GM23248 (cell line): ENCODE results near the gene CTTNBP2. TPM values are rescaled to one million over a fixed set of nuclear protein-coding genes. Genes with fewer than 3 reads are reported as not detected.

Experiments
- DNase-seq: peaks from one replicate; pipeline ENCODE4 v3.0.0-alpha.2; 2015
- H2AFZ ChIP-seq: fragments of 200-600 bp; sonication (generic); 2 replicates; pipeline ENCODE4 v1.6.1; 2016; ENCODE audit warnings: antibody characterized with exemption
- H3F3A ChIP-seq: fragments of 200-600 bp; sonication (generic); 2 replicates; pipeline ENCODE4 v1.6.1; 2016; ENCODE audit warnings: mild to moderate bottlenecking, antibody characterized with exemption, mixed run types; ENCODE audit not compliant: insufficient read depth
- H3K27ac ChIP-seq: fragments of 200-600 bp; sonication (generic); 2 replicates; pipeline ENCODE4 v1.5.1; 2016; ENCODE audit warnings: mild to moderate bottlenecking
- H3K27me3 ChIP-seq: fragments of 200-600 bp; sonication (generic); replicated peaks from 2 replicates; pipeline ENCODE4 v1.6.1; 2016; ENCODE audit warnings: mild to moderate bottlenecking; ENCODE audit not compliant: insufficient read depth
- H3K36me3 ChIP-seq: fragments of 200-600 bp; sonication (generic); 2 replicates; pipeline ENCODE4 v1.6.1; 2016; ENCODE audit warnings: low read depth, mild to moderate bottlenecking
- H3K4me1 ChIP-seq: fragments of 200-600 bp; sonication (generic); 2 replicates; pipeline ENCODE4 v1.6.1; 2016; ENCODE audit warnings: mild to moderate bottlenecking; ENCODE audit not compliant: insufficient read depth
- H3K4me2 ChIP-seq: fragments of 200-600 bp; sonication (generic); one replicate; pipeline ENCODE4 v1.6.1; 2016; ENCODE audit warnings: mild to moderate bottlenecking; ENCODE audit not compliant: unreplicated experiment
- H3K4me3 ChIP-seq: fragments of 200-600 bp; sonication (generic); 2 replicates; pipeline ENCODE4 v1.5.1; 2016; ENCODE audit warnings: mild to moderate bottlenecking
- H3K79me2 ChIP-seq: fragments of 200-600 bp; sonication (generic); 2 replicates; pipeline ENCODE4 v1.6.1; 2016; ENCODE audit warnings: mild to moderate bottlenecking; ENCODE audit not compliant: insufficient read depth
- H3K9ac ChIP-seq: fragments of 200-600 bp; sonication (generic); 2 replicates; pipeline ENCODE4 v1.6.1; 2016; ENCODE audit warnings: mild to moderate bottlenecking
- H3K9me2 ChIP-seq: fragments of 200-600 bp; sonication (generic); 2 replicates; pipeline ENCODE4 v1.6.1; 2016; ENCODE audit warnings: mixed run types, mild to moderate bottlenecking, moderate library complexity; ENCODE audit not compliant: insufficient read depth
- H3K9me3 ChIP-seq: fragments of 200-600 bp; sonication (generic); one replicate; pipeline ENCODE4 v1.6.1; 2017; ENCODE audit warnings: low read depth
- H4K20me1 ChIP-seq: fragments of 200-600 bp; sonication (generic); 2 replicates; pipeline ENCODE4 v1.6.0; 2016; ENCODE audit not compliant: insufficient read depth
- EZH2 ChIP-seq: fragments of 200-600 bp; sonication (generic); IDR thresholded peaks from 2 replicates; pipeline ENCODE4 v1.6.1; 2018; ENCODE audit warnings: antibody characterized with exemption, mild to moderate bottlenecking; ENCODE audit not compliant: insufficient read depth, poor library complexity, severe bottlenecking
- EZH2phosphoT487 ChIP-seq: fragments of 200-600 bp; sonication (generic); IDR thresholded peaks from 2 replicates; pipeline ENCODE4 v1.6.1; 2018; ENCODE audit warnings: antibody characterized with exemption, moderate library complexity, mild to moderate bottlenecking, low read depth; ENCODE audit not compliant: insufficient read depth
- WGBS, 2 experiments: methylation state at CpG; one replicate each; pipeline ENCODE4 v1.1.6; 2015 to 2017; ENCODE audit warnings: low lambda C conversion rate in 2 of 2, low coverage in 1 of 2; ENCODE audit errors: missing lambda C conversion rate in 2 of 2; 5-methylcytosine and 5-hydroxymethylcytosine counted together
- in situ Hi-C: fragments of 300-500 bp; cut with MboI; formaldehyde crosslinking; loops from 2 replicates; pipeline ENCODE4 v1.15.0; 2020
- polyA plus RNA-seq: library from polyadenylated mRNA; unstranded; fragments of >200 nt; fragmentation: Nextera tagmentation; extraction: Ambion mirVana; gene quantifications from 2 replicates; pipeline ENCODE4 v1.2.1, GENCODE V29; 2016
- total RNA-seq: library from RNA; depleted of rRNA; stranded (reverse); fragments of >200 nt; shearing (Covaris generic); gene quantifications from 2 replicates; pipeline ENCODE4 v1.2.3, GENCODE V29; 2014

Gene CTTNBP2
- total and polyA plus RNA-seq, 2 experiments from 2014 or later = not detected

GRCh38 chr7:117673839-117674238 lies 199.4 kb downstream of the CTTNBP2 start:
- in situ Hi-C loops = no loop called here
- H3K4me3 ChIP-seq = no peak overlapping the region
- no peaks in the 10 kb centered on the region for H3K4me1 ChIP-seq
- H3K27ac ChIP-seq = no peak overlapping the region
- no peak for TF ChIP-seq EZH2phosphoT487
- TF ChIP-seq EZH2 = no peak
- H3K27me3 ChIP-seq = peaks cover 11% of the 10 kb centered on the region
- DNase-seq = peak; percentile 53
- H3K9me2 ChIP-seq = no peaks in the 10 kb centered on the region
- no peak overlapping the region for H3K9ac ChIP-seq
- H2AFZ ChIP-seq = no peak overlapping the region
- no peaks in the 10 kb centered on the region for H3F3A ChIP-seq
- H4K20me1 ChIP-seq = no peaks in the 10 kb centered on the region
- H3K4me2 ChIP-seq = no peak overlapping the region
- no peaks in the 10 kb centered on the region for H3K9me3 ChIP-seq
- H3K79me2 ChIP-seq = no peaks in the 10 kb centered on the region
- no peaks in the 10 kb centered on the region for H3K36me3 ChIP-seq

GRCh38 chr7:117673367-117673766 lies 199.9 kb downstream of the CTTNBP2 start:
- Histone ChIP-seq H3K79me2 (no peaks in the 10 kb centered on the region), H2AFZ (no peak overlapping the region), H4K20me1 (no peaks in the 10 kb centered on the region), H3K9me2 (no peaks in the 10 kb centered on the region), H3K4me3 (no peak overlapping the region), H3K27ac (no peak overlapping the region), H3K9me3 (no peaks in the 10 kb centered on the region), H3K4me1 (no peaks in the 10 kb centered on the region), H3K36me3 (no peaks in the 10 kb centered on the region), H3K4me2 (no peak overlapping the region), H3K27me3 (peaks cover 11% of the 10 kb centered on the region), H3F3A (no peaks in the 10 kb centered on the region), H3K9ac (no peak overlapping the region)
- TF ChIP-seq EZH2 (no peak), EZH2phosphoT487 (no peak)
- WGBS, 2 experiments = 23 to 34% methylated on average over 14 of the region's 14 CpGs
- peak; percentile 18 for DNase-seq
- in situ Hi-C loops = no loop called here

- in situ Hi-C loops = no loop called here
- Histone ChIP-seq H3K79me2 (no peaks in the 10 kb centered on the region), H2AFZ (no peak overlapping the region), H3K9me2 (no peaks in the 10 kb centered on the region), H3K27ac (no peak overlapping the region), H3F3A (no peaks in the 10 kb centered on the region), H3K4me1 (no peaks in the 10 kb centered on the region), H4K20me1 (no peaks in the 10 kb centered on the region), H3K36me3 (no peaks in the 10 kb centered on the region), H3K9me3 (no peaks in the 10 kb centered on the region), H3K27me3 (peaks cover 11% of the 10 kb centered on the region), H3K4me2 (no peak overlapping the region), H3K9ac (no peak overlapping the region), H3K4me3 (no peak overlapping the region)
- 0 to 4% methylated on average over 1 of the region's 1 CpG for WGBS, 2 experiments
- no peak for DNase-seq
- TF ChIP-seq EZH2 (no peak), EZH2phosphoT487 (no peak)
Observed at GRCh38 chr7:117672453-117672852, 200.8 kb downstream of the CTTNBP2 start.

DNA sequence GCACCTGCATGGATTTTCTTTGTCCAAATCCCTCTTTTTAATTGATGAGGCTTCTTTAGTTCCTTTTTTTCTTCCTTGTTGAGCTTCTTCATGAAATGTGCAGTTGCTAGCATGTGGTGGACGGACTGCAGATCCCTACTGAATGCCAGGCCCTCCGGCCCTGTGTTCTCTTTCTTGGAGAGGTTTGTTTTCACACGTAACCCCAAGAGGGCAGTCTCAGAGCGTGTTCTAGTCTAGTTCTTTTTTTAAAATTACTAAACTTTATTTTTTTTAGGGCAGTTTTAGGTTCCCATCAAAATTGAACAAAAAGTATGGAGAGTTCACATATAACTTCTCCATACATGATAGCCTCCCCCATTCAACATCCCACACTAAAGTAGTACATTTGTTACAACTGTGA lies 203.4 kb downstream of the CTTNBP2 start:
- in situ Hi-C loops = no loop called here
- Histone ChIP-seq H3K4me3 (no peak overlapping the region), H3K9me2 (no peaks in the 10 kb centered on the region), H4K20me1 (no peaks in the 10 kb centered on the region), H3K27me3 (peaks cover 11% of the 10 kb centered on the region), H3K27ac (no peak overlapping the region), H3K36me3 (no peaks in the 10 kb centered on the region), H3K79me2 (no peaks in the 10 kb centered on the region), H3K9me3 (no peaks in the 10 kb centered on the region), H2AFZ (no peak overlapping the region), H3K4me2 (no peak overlapping the region), H3F3A (no peaks in the 10 kb centered on the region), H3K4me1 (no peaks in the 10 kb centered on the region), H3K9ac (no peak overlapping the region)
- TF ChIP-seq EZH2phosphoT487 = no peak
- no peak for TF ChIP-seq EZH2
- peak; percentile 23 for DNase-seq
- WGBS, 2 experiments = 2 to 4% methylated on average over 4 of the region's 4 CpGs

GRCh38 chr7:117667456-117667855 lies 205.8 kb downstream of the CTTNBP2 start:
- in situ Hi-C loops = no loop called here
- no peaks in the 10 kb centered on the region for H3K4me1 ChIP-seq
- H3K79me2 ChIP-seq = no peaks in the 10 kb centered on the region
- TF ChIP-seq EZH2phosphoT487 (no peak), EZH2 (no peak)
- no peak overlapping the region for H3K4me3 ChIP-seq
- DNase-seq = no peak
- H3K9me2 ChIP-seq = no peaks in the 10 kb centered on the region
- H2AFZ ChIP-seq = no peak overlapping the region
- H3K27ac ChIP-seq = no peak overlapping the region
- no peaks in the 10 kb centered on the region for H4K20me1 ChIP-seq
- H3F3A ChIP-seq = no peaks in the 10 kb centered on the region
- H3K9ac ChIP-seq = no peak overlapping the region
- 13 to 18% methylated on average over 2 of the region's 2 CpGs for WGBS, 2 experiments
- no peaks in the 10 kb centered on the region for H3K36me3 ChIP-seq
- H3K4me2 ChIP-seq = no peak overlapping the region
- H3K9me3 ChIP-seq = no peaks in the 10 kb centered on the region
- H3K27me3 ChIP-seq = peaks cover 6% of the 10 kb centered on the region
